GM10266 (cell line): ENCODE results near the gene RERE.
"Not testable (repeated sequence)": the region's sequence is repeated elsewhere in the genome, so short reads cannot be mapped to it uniquely, and the experiment has no call there.

Source experiments
- DNase-seq: peaks from one replicate; pipeline ENCODE4 v3.0.0; 2012; ENCODE audit errors: extremely low spot score
- CTCF ChIP-seq: IDR thresholded peaks from 2 replicates; pipeline ENCODE4 v1.5.1; 2012; ENCODE audit warnings: mild to moderate bottlenecking, low read depth; ENCODE audit not compliant: control insufficient read depth, insufficient read depth; ENCODE audit errors: missing control alignments

The RERE gene

GRCh38 chr1:8841395-8841794, 24.0 kb upstream of the RERE start:
- DNase-seq = no peak
- TF ChIP-seq CTCF = no peak

GRCh38 chr1:8839990-8840389, 22.6 kb upstream of the RERE start:
- no peak for DNase-seq
- TF ChIP-seq CTCF = no peak

- TF ChIP-seq CTCF = no peak
- no peak for DNase-seq
These were observed 18.7 kb upstream of the RERE start for GRCh38 chr1:8835941-8836643.

- TF ChIP-seq CTCF = no peak
- no peak for DNase-seq
These were observed 13.9 kb upstream of the RERE start for GRCh38 chr1:8831340-8831739.

- DNase-seq = not testable (repeated sequence)
These were observed 13.3 kb upstream of the RERE start for GRCh38 chr1:8830732-8831131.

GRCh38 chr1:8825985-8826481, 8.6 kb upstream of the RERE start:
- DNase-seq = no peak
- TF ChIP-seq CTCF = no peak

GRCh38 chr1:8823295-8823664, 5.8 kb upstream of the RERE start:
- TF ChIP-seq CTCF = no peak
- DNase-seq = no peak
